Airway epithelial cell (primary cell): ENCODE measurements around the gene GAB1. TPM values are rescaled to one million over a fixed set of nuclear protein-coding genes. Genes with fewer than 3 reads are reported as not detected.

Experiments
- total RNA-seq: library from RNA; depleted of rRNA; stranded (reverse); fragments of >200 nt; gene quantifications from 2 replicates; pipeline ENCODE4 v1.2.3, GENCODE V29; 2015

The GAB1 gene
- 6.2 and 9.1 TPM in 2 replicates for total RNA-seq

DNA sequence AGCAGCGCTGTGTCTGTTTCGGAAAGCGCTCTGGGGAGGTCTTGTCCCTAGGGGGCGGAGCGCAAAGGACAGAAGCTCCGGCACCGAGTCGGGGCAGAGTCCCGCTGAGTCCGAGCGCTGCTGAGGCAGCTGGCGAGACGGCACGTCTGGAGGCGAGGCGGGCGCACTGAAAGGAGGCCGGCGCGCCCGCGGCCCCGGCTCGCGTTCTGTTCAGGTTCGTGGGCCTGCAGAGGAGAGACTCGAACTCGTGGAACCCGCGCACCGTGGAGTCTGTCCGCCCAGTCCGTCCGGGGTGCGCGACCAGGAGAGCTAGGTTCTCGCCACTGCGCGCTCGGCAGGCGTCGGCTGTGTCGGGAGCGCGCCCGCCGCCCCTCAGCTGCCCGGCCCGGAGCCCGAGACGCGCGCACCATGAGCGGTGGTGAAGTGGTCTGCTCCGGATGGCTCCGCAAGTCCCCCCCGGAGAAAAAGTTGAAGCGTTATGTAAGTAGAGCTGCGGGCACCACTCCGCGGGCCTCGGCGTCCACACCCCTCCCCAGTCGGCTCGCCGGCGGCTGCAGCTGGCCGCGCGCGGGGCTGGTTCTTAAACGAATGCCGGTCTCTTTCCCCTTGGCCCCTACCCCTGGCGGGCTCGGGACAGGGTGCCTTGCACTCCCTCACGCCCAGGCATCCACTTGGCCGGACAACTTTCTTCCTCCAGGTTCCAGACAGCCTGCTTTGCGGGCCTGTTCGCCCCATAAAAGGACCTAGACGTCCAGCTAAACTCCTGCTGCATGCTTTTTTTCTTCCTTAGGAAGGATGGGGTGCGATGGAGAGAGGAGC, at the start of gene GAB1:
GAB1 (plus strand) TSS at position 96 of the 819 bp plus-strand sequence; CDS start at position 409, 313 bp downstream.

DNA sequence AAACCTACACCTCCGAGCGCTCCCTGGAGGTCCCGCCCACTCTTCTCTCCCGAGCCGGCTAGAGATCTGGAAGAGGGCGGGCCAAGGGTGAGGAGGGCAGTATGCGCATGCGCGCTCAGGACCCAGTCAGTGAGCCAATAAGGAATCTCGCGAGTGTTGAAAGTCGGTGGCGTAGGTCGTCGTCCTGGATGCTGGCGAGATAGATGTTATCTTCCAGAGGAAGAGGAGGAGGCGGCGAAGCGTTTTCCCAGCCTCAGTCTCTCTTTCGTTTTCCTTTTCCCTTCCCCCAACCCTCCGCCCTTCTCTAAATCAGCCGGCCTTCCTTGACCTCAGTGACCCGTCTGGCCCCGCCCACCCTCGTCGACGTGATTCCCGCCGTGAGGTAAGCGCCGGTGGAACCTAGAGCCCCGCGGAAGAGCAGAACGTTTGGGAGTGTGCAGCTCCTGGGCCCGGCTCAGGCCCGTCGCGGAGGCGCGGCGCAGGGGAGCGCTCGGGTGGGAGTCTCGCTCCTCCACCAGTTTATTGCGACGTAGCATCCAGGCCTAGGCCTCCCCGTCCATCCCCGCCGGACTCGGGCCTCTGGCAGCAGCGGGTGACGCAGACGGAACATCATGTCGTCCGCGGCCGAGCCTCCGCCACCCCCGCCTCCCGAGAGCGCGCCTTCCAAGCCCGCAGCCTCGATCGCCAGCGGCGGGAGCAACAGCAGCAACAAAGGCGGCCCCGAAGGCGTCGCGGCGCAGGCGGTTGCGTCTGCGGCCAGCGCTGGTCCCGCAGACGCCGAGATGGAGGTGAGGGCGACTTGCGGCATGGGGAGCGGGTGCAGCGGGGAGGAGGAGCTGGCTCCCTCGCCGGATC, 176.9 kb downstream of the GAB1 start, which contains the start of gene SMARCA5:
SMARCA5 (plus strand) TSS at position 389 of the 855 bp plus-strand sequence; CDS start at position 612, 223 bp downstream.

Other genes starting within 250 kb of the GAB1 start
- 13.1 and 16.9 TPM in 2 replicates for gene USP38, start 152.0 kb upstream of the GAB1 start, total RNA-seq
- 28.0 and 33.4 TPM in 2 replicates for gene SMARCA5, start 176.8 kb downstream of the GAB1 start, total RNA-seq